Heart left ventricle (tissue), 13 donors: ENCODE measurements around the gene NTPCR.
A peak's percentile ranks its signal among the peaks of the same experiment; 100 is the strongest.

Source experiments
- POLR2A ChIP-seq, 2 donors: fragments of 450-650 bp; IDR thresholded peaks; one replicate each; pipeline ENCODE4 v1.6.1; 2017; ENCODE audit warnings: antibody characterized with exemption in 2 of 2, mild to moderate bottlenecking in 2 of 2, moderate library complexity in 2 of 2
- TF ChIP-seq, protein P1 (sequence below), 12 donors: fragments of 200-600 bp; sonication (generic) in 4 of 12; IDR thresholded peaks; one replicate each; pipeline versions ENCODE4 v1.5.0 to v1.8.0; 2018 to 2022; ENCODE audit warnings: antibody characterized with exemption in 12 of 12, mild to moderate bottlenecking in 5 of 12
- donor health status: ischemic (EF 13 %, LVEDD 7.1; RV severe dilation, severe dysfunction).
- donor health status: DM: no; HTN: yes; CAD: no.
- donor health status: DM: no; HTN: no; CAD: no.
- donor health status: ischemic (EF 25% LVEDD 6.9; RV normal size, moderate dysfunction).
- donor health status: ischemic (EF 25% LVEDD 5.7; RV mildly dilated, moderate dysfunction).
- donor health status: ischemic (EF 35%, LVEDD 5.7; RV mildly dilated, moderate dysfunction).
- donor health status: nonischemic (EF 11% LVEDD 7.7; RV severe dilation, severe dysfunction).
- donor health status: DM: yes; HTN: yes; CAD: no.
- donor health status: PGD.
- donor health status: ischemic (EF 29% LVEDD 5.4; RV normal size, mild dysfunction).
- donor health status: nonischemic (EF 23%, LVEDD 6.1; RV moderate dilation, normal function).

DNA sequence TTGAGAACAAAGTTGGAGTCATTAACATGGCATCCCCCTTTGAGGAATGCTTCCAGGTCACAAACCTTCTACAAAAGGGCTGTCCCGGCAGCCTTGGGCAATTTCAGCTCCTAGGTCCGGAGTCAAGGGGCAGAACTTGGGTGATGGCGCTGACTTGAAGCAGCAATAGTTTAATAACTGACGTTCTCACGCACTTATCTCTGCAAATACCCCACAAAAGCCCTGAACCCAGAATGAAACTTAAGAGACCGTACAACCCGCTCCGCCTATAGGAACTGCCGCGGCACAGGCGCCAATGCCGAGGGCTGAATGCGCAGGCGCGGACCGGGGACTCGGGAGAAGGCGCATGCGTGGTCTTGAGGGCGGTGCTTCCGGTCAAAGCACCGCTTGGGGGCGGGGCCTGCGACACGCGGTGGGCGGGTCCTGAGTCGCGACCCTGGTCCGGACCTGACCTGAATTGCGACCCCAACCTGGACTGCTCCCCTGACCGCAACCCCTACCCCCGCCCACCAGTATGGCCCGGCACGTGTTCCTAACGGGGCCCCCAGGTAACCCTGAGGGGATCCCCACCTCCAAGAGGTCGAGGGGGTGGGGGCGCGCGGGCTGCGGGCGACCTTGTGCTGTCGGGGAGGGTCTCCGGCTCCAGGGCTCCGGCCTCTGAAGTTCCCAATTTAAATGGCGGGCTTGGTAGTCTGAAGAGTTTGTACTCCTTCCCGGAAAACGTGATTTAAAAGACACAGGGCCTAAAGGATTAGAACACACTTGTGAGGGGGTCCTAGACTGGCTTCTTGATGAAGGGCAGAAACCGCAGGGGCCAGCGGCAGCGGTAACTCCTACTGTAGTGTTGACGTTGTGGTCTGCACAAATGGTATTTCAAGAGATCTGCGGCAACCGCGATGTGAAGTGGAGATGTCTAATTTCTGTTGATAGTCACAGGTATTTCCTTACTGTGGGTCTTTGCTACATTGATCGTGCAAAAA, at the start of gene NTPCR:
- TF ChIP-seq, protein P1, sequence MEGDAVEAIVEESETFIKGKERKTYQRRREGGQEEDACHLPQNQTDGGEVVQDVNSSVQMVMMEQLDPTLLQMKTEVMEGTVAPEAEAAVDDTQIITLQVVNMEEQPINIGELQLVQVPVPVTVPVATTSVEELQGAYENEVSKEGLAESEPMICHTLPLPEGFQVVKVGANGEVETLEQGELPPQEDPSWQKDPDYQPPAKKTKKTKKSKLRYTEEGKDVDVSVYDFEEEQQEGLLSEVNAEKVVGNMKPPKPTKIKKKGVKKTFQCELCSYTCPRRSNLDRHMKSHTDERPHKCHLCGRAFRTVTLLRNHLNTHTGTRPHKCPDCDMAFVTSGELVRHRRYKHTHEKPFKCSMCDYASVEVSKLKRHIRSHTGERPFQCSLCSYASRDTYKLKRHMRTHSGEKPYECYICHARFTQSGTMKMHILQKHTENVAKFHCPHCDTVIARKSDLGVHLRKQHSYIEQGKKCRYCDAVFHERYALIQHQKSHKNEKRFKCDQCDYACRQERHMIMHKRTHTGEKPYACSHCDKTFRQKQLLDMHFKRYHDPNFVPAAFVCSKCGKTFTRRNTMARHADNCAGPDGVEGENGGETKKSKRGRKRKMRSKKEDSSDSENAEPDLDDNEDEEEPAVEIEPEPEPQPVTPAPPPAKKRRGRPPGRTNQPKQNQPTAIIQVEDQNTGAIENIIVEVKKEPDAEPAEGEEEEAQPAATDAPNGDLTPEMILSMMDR (IDR thresholded peaks at IDR 0.05): peak in 7 of 12 donors; percentile 5 to 42 (median 28)
- peak in 1 of 2 donors; percentile 65 for TF ChIP-seq POLR2A (IDR thresholded peaks at IDR 0.05)
